Bone marrow (tissue), 2 donors: Measurements from ENCODE around the gene GOLGA6L7.
"Not testable (repeated sequence)": the region's sequence is repeated elsewhere in the genome, so short reads cannot be mapped to it uniquely, and the experiment has no call there.

Experiments used
- DNase-seq, 2 donors: peaks; one replicate each; lab custom pipeline; 2025; lab: John Stamatoyannopoulos, UW

GOLGA6L7 gene, protein sequence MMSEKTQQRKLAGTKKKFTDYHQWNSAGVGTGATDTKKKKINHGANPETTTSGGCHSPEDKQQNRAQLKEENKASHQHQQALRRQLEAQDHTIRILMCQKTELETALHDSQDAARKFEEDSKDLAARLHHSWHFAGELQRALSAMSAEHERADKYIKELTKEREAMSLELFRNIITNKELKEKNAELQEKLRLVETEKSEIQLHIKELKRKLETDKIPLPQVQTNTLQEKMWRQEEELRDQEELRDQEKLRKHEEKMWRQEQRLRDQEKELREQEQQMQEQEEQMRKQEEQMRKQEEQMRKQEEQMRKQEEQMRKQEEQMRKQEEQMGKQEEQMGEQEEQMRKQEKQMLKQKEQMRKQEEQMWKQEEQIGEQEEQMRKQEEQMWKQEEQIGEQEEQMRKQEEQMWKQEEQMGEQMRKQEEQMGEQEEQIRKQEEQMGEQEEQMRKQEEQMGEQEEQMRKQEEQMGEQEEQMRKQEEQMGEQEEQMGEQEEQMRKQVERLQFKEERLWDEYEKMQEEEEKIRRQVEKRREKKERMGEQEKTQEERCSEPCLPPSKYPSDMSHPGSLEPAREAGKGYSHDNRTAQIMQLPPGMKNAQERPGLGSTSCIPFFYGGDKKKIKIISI

DNA sequence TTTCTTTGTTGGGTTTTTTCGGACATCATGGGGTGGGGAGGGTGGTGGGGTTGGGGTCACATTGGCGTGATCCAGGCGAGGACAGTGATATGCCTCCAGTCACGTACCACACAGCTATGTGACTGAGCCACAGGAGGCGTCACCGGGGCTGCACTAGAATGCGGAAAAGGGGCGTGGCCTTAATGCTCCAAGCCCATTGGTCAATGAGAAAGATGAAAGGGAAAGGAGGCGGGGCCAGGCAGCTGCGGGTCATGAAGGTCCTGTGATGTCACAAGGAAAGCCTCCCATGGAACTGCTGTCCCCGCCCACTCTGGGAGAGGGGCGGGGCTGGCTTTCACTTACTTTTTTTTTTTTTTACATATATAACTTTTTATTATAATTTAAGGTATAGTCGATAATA lies at the start of gene GOLGA6L7:
GOLGA6L7 (minus strand) TSS at position 124 of the 400 bp plus-strand sequence; CDS start at position 29, 95 bp downstream.
- DNase-seq: not testable (repeated sequence)

DNA sequence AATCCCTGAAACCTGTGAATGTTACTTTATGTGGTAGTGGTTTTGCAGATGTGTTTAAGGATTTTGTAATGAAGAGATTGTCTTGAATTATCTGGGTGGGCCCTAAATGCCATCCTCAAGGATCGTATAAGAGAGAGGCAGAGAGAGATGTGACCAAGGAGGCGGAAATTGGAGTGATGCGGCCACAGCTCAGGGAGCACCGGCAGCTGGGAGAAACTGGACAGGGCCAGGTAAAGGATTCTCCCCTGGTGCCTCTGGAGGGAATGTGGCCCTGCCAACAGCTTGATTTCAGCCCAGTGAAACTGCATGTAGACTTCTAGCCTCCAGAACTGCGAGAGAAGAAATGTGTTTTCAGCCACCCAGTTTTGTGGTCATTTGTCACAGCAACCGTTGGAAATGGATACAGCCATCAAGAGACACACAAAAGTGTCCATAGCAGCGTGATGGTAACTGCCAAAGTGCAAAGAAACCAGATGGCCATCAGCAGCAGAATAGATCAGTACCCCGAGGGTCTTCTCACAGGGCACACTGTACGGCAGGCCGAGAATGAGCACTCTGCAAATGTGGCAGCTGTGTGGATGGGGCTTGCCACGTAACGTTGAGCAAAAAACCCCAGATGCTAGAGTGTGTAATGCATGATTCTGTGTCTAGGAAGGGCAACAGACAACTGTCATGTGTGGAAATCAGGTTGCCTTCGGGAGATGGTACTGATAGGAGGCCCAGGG lies 49.6 kb upstream of the GOLGA6L7 start:
- DNase-seq: no peak

DNA sequence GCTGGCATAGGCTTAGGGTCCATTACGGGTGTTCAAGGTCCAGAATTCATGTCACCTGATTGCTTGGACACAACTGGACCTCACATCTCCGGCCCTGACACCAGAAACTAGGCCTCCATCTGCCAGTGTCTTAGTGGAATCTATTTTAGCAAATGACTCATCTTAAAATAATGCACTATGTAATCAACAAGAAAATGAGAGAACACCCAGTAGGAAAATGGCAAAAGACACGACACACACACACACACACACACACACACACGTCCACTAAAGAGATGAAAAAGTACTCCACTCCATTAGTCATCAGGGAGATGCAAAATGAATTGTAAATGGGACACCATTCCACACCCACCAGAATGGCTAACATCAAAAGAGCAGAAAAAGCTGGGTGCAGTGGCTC lies 48.5 kb upstream of the GOLGA6L7 start:
- DNase-seq: no peak

DNA sequence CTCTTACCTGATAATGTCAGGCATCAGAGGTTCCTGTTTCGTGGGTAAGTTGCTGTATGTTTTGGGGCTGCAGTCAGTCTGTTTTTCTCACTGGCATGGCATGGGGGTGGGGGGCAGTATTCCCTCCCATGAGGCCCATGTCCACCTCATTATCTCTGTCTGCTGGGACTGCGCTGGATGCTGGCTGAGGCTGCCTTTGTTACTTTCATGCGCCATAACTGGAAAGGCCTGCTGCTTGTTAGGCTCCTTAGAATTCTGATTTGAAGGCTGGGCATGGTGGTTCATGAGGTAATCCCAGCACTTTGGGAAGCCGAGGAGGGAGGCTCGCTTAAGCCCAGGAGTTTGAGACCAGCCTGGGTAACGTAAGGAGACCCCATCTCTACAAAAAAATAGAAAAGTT lies 47.1 kb upstream of the GOLGA6L7 start:
- no peak for DNase-seq

DNA sequence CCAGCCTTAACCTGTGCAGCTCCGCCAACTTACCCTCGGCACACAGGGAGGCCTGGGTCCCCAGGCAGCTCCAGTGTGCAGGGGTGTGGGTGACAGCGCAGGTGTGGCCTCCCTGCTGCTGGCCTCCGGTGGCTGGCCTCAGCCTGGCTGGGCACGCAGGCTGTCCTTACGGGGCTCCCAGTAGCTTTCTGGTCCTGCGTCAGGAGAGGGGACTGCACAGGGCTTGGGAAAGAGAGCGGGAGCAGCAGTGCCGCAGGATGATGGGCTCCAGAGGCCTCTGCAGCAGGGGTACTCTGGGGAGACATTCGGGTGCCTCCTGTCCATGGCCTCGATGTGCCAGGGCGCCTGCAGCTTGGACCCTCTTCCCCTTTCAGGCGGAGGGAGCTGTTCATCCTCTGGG lies 46.7 kb upstream of the GOLGA6L7 start:
- DNase-seq: no peak

DNA sequence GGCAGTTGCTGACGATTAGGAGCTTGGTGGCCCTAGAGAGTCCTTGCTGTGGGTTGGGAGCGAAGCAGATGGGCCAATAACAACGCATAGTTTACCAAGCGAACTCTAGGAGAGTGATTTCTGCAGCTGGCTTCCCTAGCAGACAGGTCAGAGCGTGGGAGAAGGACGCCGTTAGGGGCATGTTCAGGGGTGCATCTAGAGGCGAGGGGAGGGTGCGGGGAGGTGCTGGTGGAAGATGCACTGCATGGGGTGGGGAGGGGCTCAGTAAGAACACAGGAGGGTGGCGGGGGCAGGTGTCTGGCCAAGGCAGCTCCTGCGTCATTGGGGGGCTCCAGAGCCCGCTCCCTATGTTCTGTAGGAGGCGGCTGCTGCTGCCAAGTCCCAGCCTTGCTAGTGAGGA lies 46.2 kb upstream of the GOLGA6L7 start:
- no peak for DNase-seq

DNA sequence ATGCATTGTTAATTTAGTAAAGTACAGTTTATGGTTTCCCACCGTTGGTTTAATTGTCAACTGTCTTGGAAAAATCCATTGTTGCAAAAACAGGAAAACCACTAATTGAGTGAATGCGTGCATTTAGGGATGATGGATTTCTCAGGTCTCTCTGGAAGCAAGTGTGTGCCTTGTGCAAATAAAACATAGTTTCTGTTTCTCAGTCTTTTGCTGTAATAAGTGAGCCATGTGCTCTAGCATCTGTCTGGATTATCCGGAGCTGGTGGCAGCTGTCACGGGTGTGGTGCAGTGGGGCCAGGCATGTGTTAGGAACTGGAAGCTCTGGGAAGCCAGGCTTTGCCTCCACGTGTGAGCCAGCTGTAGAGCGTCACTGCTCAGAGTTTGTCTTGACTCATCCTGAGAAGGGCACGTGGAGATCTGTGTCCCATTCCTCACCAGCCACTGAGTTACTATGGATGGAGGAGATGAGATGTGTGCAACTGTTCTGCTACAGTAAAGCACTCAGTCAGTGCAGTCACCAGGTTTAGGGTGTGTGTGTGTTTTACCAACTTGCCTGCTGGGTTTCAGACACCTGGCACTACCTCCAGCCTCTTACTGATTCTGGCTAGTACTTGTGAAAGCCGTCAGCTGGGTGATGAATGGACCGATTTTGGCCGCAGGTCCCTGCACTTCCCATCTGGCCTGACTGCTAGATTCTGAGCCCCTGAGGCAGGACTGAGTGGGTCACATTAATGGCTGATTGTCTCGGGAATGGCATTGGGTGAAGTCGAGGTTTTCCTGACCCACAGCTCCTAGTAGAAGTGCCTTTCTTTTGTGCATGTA lies 44.6 kb upstream of the GOLGA6L7 start:
- DNase-seq: no peak

DNA sequence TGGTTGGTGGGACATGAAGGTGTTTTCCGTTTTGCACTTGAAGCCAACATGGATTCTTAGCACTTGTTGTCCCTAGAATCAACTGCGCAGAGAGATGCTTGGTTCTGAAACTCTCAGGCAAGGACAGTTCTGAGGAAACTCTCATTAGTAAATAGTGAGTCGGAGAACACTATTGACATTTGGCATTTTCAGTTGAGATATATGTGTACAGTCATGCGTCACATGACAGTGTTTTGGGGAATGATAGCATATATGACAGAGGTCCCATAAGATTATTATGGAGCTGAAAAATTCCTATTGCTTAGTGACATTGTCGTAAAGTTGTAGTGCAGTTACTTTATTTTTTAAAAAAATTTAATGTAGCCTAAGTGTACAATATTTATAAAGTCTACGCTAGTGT lies 43.1 kb upstream of the GOLGA6L7 start:
- no peak for DNase-seq

DNA sequence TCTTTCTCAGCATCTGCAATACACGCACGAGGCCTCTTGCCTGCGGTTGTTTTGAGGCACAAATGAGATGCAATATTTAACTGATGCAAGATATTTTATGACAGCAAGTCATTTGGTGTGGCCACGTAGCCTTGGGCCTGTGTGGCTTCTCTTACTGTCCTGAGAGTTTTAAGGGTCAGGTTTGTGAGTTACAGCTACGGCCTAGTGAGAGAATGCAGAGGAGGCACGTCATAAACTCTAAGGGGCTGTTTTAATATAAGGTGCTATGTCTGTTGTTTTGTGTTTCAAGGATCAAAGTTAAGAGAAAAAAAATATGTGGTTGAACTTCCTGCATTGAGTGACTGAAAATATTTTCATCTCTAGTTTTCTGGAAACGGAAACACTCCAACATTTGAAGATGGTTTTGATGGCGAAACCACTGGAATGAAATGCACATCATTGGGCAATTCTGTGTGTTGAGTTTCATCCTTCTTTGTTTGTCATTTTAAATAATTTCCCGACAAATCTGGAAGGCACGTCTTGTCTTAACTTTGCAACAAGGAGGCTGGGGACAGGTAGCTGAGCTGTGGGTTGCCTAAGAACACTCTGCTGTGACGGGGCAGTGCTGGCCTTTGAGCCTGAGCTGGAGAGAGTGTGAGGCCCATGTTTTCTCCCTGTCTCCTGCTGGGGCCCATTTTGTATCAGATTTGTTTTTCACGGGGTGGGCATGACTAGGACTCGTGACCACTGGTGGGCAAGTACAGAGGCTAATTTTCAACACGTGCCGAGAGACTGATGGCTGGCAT lies 42.5 kb upstream of the GOLGA6L7 start:
- DNase-seq: no peak

DNA sequence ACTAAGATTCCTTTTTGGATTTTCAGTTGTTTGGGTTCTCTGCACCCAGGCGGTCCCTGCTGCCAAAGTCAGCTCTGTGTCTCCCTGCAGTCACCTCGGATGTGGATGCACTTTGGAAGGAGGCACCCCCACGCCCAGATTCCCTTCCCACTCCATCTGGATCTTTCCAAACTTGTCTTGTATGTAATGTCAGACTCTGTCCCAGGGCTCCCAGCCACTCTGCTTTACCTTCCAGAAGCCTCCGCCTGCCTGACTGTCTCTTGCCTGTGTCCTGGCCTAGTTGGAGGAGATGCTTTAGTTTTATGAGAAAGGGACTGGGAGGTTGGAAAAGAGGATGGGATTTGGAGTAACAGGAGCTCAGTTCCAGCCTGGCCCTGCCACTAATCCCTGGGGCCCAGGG lies 41.8 kb upstream of the GOLGA6L7 start:
- not testable (repeated sequence) for DNase-seq

DNA sequence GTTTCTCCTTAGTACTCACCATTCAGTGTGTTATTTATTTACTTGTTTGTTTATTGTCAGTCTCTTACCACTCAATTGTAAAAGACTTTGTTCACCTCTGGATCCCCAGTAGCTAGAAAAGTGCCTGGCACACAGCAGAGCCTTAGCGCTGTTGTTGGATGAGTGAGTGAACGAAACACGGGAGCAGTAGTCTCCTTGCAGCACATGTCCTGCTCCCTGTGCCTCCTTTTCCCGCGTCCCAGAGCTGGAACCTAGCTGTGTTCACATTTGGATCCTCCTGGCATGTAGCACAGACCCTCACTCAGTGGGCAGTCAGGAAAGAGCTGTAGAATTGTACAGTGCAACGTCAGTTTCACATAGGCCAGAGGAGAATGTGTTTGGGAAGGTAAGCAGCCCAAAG lies 41.4 kb upstream of the GOLGA6L7 start:
- not testable (repeated sequence) for DNase-seq

DNA sequence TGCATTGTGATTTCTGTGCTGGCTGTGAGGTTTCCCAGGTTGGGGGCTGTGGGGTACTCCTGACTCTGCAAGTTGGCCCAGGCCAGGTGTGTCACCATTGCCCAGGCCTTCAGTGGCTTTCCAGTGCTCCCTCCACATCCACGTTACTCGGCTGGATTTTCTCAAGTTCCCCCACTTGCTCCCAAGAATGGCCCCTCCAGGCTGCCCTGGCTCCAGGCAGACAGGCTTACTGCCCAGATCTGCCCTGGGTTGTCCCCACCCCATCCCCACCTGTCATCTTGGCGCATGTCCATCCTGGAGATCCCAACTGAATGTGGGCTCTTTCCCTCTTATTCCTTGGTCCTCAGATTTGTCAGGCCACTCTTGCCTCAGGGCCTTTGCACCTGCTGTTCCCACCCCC lies 40.9 kb upstream of the GOLGA6L7 start:
- DNase-seq: no peak

DNA sequence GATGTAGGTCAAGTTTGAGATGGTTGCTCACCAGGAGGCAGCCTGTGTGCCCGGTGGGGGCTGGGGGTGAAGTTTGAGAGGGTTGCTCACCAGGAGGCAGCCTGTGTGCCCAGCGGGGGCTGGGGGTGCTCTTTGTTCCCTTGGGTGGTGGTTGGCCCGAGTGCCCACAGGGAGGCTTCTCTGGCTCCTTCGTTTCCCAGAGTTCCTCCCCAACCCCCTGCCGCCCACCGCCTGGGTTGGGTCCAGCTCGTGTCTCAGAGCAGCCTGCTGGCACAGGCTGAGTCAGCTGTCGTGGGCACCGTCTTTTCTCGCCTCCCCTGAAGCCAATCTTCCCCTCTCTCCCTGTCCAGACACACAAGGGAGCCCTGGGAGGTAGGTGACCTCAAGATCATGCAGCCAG lies 40.5 kb upstream of the GOLGA6L7 start:
- DNase-seq: no peak

DNA sequence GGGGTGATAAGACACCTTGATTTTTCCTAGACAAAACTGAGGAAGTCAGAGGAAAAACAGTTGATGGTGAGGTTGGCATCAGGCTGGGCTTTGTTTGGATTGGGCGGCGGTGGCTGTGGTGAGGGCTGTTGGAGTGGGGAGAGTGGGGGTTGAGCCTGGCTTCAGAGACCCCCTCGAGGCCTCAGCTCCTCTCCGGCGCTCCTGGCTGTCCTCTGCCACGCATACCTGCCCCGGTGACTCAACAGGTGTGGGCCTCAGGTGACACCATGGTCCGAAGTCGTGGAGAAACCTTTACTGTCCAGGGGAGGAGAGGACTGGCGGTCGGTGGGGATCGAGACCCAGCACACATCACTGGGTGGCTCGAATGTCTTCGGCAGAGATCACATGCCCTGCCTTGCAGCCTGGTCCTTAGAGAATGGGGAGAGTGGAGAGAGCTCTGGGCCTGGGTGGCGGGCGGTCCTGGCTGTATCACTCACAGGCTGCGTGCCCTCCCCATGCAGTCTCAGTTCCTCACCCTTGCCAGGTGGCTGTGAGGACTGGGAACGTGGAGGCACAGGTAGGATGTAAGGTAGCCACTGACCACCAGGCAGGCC lies 40.0 kb upstream of the GOLGA6L7 start:
- DNase-seq: no peak

DNA sequence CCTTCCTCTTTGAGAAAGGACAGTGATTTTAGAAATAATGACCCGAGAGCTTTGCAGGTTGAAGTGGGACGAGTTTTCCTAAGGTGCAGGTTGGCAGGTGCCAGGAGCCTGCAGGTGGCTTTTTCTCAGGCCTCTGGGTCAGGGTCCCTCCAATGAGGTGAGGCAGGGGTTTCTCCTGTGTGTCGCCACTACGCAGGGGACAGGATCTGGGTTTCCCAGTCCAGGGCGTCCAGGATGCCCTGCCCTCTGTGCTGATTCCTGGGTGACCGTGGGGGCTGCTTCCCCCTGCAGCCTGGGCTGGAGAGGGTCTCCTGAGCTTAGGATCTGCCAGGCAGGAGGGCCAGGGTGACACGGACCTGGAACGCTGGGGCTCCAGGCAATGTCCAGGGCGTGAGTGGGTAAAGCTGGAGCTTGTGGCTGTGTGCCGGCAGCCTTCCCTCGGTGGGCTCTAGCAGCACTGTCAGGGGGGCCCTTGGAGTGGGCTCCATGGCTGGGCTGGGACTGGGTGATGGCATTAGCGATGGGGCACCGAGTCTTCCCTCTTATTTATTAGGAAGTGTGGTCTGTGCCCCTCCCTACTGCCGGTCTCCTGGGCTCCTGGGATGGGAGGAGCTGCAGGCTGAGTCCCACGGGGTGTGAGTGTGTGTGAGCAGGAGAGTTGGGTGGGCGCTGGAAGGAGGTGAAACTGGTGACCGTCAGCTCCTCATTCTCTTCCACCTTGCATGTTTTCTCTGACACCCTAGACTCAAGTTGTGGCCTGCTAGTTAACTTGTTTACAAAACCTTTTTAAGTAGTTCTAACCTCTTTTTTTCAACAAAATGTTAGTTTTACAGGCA lies 39.1 kb upstream of the GOLGA6L7 start:
- no peak for DNase-seq

DNA sequence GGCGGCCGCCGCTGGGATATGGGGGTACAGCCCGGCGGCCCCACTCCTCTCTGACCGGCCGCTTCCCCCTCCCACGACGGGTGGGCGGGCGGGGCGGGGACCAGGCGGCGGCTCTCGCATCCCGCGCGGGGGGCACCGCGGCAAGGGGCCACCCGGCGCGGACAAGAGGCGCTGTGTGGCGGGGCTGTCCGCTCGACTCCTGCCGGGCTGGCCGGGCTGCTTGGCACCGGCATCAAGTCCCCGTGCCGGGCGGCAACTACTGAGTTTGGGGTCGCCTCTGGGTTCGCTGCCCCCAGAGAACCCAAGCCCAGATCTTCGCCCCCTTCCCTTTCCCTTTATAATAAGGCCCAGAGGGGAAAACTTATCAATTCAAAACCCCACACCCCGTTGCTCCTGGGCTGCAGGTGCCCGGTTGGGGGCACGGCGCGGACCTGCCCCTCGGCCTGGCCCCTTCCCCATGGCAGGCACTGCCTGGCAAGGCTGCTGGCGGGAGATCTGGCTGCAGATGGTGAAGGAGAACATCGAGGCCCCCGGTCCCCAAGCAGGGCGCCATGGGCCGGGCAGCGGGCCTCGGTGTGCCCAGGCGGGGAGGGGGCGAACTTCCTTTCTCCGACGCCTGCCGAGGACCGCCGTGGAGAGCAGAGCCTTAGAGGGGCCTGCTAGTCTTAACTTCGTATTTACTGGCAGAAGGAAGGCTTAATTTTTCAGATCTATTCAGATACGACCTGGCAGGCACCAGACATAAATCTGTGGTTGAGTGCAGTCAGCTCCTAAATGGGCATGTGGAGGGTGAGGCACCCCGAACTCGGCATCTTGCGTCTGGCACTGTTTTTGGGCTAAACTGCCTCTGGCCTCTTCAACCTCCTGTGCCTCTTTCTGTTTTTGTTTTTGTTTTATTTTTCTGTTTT lies 38.2 kb upstream of the GOLGA6L7 start:
- no peak for DNase-seq

DNA sequence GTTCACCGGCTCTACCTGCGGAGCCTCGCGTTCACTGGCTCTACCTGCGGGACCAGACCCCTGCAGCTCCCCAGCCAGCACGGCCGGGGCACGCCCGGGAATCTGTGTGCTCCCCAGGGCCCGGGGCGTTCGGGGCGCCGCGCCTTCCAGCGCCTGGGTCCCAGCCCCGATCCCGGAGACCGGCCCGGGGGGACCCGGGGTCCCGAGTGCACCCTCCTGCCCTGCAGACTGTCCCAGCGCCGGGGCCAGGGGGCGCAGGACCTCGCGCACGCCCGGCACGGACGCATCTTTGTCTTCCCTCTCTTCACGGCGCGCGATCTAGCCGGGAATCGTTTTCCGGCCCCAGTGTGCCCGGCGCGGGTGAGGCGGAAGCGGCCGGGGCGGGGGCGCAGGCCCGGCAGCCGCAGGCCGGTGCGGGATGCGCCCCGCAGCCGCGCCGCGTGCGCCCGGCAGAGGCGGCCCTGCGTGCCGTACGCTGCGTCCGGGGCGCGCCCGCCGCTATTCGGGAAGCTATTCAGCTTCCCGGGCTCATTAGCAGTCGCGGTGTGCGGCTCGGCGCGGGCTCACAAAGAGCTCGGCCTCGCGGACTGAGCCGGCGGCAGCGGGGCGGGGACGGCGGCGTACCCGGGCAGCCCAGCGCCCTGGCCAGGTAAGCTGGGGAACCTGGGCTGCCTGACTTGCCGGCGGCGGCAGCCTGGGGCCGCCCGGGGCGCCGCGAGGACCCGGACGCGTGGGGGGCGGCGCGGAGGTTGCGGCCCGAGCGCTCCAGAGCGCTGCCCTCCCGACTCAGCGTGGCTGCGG lies 37.4 kb upstream of the GOLGA6L7 start, which contains the start of gene APBA2:
APBA2 (plus strand) TSS at position 345 of the 801 bp plus-strand sequence. CDS start 167,911 bp downstream, outside the sequence.
- DNase-seq: no peak

DNA sequence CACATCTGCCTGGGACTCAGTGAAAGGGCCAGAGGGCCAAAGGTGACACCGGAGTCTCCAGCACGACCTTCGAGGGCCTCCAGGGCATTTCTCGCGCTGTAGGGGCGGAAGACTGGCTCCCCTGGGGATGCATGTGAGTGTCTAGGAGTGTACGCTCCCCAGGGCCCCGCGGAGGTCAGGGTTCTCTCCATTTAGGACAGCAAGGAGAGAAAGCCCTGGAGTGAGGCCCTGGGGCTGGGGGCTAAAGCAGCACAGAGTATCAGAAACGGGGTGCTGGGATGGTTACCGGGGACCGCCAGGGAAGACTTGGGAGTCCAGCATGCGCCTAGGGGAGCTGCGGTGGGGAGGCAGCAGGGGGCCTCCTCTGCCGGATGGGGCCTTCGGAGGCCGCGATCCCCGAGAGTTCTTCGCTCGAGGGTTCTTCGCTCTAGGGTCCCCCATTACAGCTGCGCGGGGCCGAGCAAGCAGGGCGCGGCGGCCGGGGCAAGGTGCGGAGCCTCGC lies 36.7 kb upstream of the GOLGA6L7 start:
- DNase-seq: no peak
